ENCODE data around the gene FURIN.
"Not testable (repeated sequence)": the region's sequence is repeated elsewhere in the genome, so short reads cannot be mapped to it uniquely, and the experiment has no call there.

Gene FURIN

DNA sequence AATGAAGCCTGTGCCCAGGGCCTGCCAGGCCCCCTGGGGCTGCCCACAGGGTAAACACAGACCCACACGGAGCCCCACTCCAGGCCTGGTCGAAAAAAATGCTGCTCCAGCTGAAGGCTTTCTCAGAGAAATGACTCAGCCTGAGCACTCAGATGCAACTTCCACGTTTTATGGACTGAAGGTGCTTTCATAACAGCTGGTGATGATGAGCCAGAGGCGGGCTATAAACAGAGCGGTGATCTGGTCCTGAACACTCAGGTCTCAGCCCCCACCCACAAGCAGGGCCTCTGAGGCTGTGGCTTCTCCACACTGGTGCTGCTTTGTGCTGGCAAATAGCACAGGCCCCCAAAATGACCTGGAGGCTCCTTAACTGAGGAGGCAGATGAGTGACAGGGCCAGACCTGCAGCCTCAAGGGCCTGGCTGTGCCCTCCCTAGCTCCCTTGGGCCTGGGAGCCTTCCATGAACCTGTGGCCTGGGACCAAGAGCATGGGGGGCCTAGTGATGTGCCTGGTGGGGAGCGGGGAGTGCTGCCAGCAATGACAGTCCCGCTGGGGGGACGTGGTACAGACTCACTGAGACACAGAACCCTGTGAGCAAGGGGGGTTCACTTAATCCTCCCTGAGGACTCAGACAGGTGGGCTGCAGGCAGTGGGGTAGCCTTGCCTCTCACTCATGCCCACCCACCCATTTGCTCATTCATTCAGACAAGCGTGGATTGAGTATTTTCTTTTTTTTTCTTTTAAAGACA, 23.0 kb upstream of the FURIN start:
- DNase-seq = peak; percentile 56

DNA sequence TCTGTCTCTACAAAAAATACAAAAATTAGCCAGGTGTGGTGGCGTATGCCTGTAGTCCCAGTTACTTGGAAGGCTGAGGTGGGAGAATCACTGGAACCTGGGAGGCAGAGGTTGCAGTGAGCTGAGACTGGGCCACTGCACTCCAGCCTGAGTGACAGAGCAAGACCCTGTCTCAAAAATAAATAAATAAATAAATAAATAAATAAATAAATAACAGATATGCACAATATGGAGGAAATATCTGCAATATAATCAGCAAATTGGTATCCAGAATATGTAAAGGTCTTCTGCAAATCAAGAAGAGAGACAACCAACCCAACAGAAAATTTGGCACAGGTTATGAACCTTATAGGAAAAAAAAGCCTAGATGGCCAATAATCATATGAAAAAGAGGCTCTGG, 19.0 kb upstream of the FURIN start:
- DNase-seq = not testable (repeated sequence)

DNA sequence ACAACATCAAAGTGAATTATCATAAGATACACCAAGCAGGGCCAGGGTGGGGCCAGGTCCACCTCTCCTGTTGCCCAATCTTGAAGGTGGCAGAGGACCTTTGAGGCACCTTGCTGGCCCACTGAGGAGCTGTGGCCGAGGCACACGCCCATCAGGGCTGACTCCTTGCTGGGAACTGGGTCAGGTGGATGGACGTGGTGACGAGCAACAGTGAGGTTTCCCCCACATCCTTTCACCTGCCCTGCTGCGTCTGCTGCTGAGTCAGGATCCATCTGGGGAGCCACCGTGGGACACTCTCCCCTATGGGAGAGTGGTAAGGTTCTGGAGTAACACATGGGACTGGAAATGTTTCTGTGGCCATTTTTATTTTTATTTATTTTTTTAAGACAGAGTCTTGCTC, 17.3 kb upstream of the FURIN start:
- no peak for DNase-seq

DNA sequence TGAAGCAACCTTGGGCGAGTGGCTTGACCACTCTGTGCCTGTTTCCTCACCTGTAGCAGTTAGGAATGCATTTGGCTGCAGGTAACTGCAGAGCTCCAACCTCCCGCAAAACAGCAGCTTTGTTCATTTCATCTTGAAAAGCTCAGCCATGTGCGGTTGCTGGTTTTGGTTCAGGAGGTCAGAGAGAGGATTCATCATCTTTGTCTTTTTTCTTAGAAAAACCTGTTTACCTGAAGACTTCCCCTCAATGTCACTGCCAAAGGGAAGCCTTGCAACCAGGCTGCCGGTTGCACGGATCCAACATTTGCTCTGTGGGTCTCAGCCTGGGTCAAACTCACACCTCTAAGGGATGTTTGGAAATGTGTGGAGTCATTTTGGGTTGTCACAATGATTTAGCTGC, 16.4 kb upstream of the FURIN start:
- no peak for DNase-seq

DNA sequence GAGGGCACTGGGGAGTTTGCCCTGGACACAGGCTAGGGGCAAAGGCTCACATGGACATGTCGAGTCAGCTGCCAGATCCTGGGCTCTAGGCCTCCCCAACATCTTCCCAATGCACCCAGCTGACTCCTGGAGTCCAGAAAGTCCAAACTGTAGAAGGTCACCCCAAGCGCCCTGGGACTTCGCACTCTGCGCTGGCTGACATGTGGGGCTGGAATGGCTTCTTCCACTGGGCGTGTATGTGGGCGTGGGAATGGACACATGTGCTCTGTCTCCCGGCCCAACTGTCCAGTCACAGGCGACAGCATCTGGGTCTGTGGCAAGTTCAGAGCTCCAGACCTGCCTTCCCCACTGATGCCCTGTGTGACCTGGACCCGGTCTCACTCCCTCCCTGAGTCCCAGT, 13.2 kb upstream of the FURIN start:
- DNase-seq = no peak

DNA sequence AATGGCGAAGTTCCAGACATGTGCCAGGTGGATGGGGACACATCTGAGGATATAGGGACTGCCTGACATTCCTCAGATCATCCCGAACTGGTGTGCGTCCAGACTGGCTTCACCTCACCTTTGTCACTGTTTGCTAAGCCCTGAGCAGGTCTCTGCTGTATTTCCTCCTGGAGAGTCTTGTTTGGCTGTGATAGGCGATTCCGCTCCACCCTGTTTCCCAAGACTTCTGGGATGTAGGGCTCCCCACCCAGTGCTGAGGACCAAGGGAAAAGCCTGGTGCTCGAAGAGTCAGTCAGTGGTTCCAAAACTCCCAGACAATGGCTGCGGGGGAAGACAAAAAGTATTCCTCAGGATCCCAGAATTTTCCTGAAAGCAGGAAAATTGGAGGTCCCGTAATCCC, 11.1 kb upstream of the FURIN start:
- no peak for DNase-seq

DNA sequence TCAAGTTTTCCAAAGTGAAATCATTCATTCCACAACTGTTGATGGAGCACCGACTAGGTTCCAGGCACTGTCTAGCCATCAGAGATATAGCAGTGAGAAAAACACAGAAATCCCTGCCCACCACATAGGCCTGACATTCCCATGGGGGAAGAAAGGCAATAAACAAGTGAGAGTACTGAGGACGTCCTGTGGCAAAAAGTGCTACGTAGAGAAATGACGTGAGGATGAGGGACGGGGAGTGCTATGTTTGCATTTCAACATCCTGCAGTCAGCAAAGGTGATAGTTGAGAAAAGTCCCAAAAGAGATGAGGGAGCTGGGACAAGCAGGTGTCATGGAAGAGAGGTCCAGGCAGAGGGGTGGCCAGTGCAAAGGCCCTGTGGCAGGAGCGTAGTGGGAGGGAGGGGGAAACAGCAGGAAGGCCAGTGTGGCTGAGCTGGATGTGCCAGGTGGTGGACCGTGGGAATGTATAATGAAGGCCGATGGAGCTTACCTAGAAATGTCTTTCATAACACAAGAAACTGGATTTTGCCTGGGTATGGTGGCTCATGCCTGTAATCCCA, 10.4 kb upstream of the FURIN start:
- DNase-seq = no peak

DNA sequence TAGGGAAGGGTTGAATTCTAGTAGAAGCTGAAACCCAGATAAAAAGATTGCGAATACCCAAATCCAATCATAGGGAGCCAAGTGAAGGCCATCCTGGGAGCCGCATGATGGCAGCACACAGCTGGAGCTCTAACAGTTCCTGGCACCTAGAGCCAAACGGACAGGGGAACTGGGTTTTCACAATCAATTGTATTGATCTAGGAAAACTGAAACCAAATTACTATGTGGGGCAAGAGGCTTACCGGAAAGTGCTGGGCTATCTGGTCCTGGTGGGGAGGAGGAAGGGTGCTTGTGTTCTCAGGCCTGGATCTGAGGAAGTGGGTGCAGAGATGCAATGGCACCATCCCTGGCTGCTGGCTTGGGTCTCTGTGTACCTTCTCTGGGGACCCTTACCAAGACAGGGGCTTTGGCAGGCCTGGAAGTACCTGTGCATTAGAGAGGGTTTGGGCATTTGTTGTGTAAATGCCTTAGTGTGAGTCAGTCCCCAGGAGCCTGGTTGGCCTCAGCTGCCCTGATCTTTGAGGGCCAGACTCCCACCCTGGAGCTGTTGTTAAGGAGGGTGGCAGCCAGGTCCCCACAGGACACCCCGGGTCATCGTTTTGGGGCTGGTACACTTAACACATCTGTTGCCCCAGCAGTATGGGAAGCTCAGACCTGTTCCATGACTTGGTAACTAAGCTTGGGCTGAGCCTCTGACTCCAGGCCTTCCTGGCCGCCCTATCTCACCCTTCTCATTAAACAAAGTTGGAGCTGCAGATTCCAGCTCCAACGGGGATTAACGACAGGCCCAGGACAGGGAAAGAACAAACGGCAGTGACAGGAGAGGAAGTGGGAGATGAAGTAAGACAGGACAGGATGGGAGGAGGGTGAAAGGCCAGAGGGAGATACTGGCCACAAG, 8.9 kb upstream of the FURIN start:
- peak; percentile 35 for DNase-seq

DNA sequence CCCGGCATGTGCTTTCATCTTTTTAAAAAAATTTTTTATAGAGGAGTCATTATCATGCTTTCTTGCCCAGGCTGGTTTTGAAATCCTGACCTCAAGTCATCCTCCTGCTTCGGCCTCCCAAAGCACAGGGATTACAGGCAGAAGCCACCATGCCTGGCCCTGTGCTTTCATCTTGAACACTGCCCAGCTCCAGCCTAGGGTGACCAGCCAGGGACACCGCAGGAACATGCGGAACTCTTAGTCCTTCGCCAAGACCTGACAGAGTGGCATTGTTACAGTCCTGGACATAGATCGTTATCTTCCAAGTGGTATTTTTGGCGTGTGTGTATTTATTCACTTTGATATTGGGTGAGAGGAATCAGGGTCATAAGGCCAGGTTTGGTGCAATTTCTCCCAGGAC, 7.9 kb upstream of the FURIN start:
- DNase-seq = no peak

DNA sequence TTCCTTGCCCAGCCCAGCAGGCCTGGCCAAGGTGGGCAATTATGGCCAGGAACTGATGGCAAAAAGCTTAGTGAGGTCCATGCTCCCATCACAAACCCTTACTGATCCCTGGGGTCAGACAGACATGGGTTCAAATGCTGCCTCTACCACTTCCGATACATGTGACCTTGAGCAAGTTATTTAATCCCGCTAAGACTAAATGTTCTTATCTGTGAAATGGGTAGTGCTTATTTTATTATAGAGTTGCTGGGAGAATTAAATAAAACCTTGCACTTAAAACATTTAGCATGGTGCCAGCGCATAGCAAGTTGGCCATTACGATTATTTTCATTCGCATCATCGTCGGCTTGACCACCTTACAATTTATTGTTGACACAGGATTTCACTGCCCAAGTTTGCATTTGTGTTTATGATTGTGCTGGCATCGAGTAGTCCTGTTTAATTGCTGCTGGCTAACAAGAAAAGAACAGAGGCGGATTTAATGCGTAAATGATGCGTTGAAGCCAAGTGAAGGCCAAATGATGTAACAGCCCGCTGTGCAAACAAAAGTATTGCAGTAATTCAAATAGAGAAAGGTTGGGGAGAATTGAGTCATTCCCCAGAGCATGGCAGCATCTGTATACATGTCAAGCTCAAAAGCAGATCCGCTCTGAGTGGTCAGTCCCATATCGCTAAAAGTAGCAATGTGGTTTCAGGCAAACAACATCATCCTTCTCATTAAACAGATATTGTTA, 7.3 kb upstream of the FURIN start:
- no peak for DNase-seq

DNA sequence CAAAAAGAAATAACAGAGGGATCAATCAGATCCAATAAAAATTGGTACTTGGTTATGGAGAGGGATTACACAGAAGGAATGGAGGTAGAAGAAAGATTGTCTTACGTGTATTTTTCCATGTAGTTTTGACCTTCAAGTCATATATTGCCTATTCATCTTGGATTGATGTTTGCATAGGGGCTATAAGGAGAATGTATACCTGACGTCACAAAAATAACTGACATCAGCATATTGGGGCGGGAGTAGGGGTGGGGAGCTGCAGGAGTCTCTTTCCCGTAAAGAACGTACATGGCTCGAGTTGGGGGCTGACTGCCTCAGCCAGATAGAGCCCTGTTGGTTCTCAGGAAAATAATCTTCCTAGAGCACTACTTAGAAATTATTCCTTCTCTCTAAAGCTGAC, 5.9 kb upstream of the FURIN start:
- no peak for DNase-seq

DNA sequence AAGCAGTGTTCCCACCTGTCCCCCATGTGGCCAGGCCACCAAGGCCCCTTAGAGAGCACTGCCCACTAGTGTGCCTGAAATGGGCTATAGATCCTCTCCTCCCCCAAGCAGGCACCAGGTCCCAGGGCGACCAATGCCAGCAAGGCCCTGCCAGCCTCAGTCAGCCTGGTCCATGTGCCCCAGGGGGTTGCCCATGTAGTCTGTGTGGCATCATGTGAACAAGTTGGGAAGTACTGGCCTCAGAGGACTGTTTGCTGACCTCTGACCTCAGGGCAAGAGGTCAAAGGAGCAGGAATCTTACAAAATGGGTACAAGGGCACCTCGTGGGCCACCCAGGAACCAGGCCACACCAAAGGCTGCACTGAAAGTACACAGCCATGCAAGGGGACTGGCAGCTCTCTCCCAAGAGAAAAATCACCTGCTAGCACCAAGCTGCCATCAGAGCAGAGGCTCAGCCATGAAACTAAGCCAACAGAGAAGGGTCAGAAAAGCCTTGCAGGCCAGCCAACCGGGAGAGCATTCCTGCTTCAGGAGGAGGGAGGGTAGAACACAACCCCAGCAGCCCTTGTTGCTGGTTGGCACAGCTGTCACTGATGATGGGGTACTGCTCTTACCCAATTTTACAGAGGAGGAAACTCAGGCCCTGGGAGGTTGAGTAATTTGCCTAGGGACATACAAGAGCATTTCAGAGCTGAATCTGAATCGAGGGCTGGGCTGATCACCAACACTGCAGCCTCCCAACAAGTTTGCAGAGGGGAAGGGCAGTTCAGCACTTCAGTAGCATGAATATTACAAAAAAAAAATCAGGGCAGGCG, 5.2 kb upstream of the FURIN start:
- peak; percentile 65 for DNase-seq

DNA sequence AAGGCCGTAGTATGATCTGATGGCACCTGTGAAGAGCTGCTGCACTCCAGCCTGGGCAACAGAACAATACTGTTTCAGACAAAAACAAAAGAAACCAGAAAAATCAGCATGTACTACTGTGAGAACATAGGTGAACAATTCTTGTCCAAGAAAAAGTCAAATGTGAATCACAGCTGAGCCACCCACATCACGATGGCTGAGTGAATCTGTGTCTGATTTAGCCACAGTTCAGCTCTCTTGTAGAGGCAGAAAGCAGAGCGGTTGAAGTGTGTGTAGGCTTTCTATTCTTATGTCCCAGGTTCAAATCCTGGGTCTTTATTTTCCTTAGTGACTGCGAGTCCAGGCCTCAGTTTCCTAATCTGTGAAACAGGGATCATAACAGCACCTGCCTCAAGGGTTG, 4.4 kb upstream of the FURIN start:
- no peak for DNase-seq

DNA sequence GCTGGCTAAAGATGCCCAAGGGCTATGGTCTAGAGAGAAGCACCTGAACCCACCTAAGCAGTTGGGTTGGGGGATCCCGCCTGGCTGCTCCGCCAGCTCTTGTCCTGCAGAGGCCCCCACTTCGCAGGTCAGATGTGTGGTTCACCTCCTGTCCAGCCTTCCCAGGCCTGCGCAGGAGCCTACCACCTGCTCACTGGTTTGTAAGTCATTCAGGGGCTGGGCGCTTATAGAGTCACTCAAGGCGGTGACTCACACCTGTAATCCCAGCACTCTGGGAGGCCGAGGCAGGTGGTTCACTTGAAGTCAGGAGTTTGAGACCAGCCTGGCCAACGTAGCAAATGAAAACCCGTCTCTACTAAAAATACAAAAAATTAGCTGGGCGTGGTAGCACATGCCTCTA, 3.9 kb upstream of the FURIN start:
- no peak for DNase-seq

DNA sequence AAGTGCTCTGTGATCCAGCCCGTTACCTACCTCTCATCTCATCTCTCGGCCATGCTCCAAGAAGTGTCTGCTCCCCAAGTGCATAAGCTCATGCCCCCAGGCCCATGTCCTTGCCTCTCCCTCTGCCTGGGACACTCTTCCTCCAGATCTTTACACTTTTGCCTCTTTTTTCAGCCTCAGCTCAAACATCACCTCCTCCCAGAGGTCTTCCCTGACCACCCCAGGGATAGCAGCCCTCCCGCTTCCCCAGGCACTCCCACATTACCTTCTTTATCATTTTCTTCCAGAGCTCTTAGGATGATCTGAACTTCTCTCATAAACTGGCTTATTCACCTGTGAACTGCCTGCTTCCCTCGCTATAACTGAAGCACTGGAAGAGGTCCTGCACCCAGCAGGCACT, 2.7 kb upstream of the FURIN start:
- DNase-seq = no peak

DNA sequence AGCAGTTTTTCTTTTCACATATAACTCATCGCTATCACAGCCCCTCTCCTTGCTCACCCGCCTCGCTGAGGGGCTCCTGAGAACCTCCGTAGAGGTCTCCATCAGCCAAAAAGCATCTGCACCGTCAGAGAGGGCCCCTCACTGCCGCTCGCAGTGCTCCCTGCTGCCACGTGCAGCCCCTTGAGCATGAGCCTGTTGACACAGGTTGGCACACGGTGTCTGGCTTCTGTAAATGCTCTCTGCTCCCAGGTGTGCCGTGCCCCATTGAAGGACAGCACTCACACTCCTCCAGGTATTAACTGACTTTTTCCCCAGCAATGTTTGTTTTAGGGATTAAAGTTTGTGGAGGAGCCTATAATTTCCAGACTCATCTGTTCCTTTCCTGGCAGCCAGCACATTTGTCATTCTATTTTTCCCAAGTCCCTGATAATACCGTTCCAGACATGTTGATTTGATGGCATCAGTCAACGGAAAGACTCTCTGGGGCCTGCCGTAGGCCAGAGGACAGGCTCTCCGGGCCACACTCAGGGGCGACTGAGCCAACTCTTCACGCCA, 2.1 kb upstream of the FURIN start:
- DNase-seq = no peak

DNA sequence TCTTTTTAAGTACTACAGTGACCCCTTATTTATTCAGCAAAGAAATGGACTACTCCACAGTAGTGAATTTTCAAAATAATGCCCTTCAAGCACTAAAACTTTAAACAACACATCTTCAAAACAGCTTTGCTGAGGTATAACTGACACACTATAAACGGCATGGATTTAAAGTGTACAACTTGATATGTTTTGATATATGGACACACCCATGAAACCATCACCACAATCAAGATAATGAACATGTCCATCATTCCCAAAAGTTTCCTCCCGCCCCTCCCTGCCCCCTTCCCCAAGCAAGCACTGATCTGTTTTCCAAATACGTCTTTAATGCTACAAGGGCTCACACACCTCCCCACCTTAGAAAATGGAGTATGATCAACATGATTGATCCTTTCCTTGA, 1.6 kb upstream of the FURIN start:
- no peak for DNase-seq

DNA sequence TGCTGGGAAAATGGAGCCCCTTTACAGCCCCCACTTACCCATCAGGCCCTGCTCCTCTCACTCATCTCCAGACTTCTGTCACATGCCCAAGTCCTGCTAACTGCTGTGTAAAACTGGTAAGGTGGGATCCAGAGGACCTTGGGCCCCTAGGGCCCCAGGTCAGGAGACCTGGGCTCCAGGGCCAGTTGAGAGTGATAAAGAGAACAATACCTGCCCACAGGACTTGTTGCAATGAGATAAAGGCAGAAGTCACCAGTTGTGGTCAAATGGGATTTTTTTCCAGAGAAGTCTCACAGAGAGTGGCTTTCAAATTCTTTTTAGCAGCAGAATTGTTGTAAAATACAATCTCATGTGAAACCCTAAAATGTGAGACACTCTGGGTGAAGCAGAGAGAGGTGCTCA, 753 bp downstream of the FURIN start:
- DNase-seq = no peak

DNA sequence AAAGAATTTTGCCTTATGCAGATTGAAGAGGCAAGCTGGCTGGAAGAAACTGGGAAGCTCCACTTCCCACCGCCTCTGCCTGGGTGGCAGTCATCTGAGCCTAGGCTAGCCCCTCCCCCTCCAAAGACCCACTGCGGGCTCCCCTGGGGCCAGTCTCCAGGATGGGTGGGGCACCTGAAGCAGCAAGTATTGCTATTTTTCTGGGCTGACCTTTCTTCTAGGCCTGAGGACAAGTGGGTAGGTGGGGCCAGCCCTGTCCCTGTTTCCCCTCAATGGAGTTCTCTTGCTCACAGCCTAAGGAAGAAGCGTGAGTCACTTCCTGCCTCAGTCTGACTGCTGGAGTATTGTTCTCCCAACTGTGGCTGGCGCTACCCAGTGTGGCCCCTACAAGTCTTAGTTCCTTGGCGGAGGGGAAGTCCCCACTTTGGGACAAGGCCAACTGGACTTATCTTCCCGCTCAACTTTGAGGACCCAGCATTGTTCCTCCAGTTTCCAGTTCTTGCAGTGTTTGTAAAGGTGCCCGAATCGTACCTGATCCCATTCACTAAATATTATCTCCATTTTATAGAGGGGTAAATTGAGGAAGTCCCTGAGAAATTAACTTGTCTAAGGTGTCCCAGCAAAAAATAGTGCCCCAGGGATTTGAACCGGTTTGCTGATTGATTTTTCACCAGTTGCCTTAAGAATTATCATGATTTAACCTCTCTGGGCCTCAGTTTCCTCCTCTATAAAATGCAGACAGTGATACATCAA, 1.4 kb downstream of the FURIN start:
- peak; percentile 80 for DNase-seq

DNA sequence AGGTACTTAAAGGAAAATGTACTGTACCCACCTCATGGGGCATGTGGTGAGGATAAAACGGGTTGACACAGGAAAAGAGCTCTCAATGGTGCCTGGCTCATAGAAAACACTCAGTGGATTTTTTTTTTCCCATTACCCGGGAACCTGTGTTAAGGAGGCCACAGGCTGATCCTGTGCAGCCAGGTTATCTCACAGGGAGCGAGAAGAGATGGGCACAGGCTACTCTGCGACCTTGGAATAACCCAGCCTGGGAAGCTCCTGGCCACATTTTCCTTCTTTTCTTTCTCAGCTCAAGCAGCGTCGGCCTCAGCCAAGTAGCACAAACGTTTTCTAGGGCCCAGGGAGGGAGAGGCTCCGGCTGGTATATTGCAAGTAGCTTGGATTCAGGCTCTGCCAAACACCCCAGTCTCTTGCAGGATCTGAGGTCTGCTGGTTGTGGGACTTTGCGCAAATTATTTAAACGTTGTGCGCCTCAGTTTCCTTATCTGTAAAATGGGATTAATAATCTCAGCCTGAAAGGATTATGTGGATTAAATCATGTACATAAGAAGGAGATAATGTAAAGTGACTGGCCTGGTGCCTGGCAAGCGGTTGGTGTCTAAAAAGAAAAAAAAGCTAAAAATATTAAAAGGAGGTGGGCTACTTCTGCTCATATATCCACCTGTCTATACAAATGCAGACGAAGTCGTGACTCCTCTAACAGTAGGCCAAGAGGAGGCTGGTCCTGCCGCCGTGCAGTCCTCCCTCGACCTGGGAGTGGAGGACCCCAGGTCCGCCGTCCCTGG, 2.2 kb downstream of the FURIN start:
- DNase-seq = no peak
